Right lobe of liver (tissue), 6 donors: ENCODE data around the gene MFNG. TPM values are rescaled to one million over a fixed set of nuclear protein-coding genes. Genes with fewer than 3 reads are reported as not detected.

Experiments
- ATAC-seq, 4 donors: fragments of 200-7000 bp; cut with Tn5 transposase; one replicate each; pipeline ENCODE4 v1.9.1; 2020; ENCODE audit warnings: mild to moderate bottlenecking in 4 of 4, moderate library complexity in 4 of 4
- DNase-seq, 3 donors: peaks; one replicate each; pipeline ENCODE4 v3.0.0-alpha.2; 2020
- H3K27ac ChIP-seq, 3 donors: fragments of 200-600 bp; one replicate each; pipeline ENCODE4 v1.8.0; 2022
- H3K27me3 ChIP-seq, 2 donors: fragments of 200-600 bp; one replicate each; pipeline ENCODE4 v1.8.0; 2022
- H3K36me3 ChIP-seq, 4 donors: fragments of 200-600 bp; sonication (generic) in 1 of 4; one replicate each; pipeline versions ENCODE4 v1.5.1 to v1.8.0; 2017 to 2022; ENCODE audit warnings: control low read depth in 1 of 4
- H3K4me1 ChIP-seq, 4 donors: fragments of 200-600 bp; sonication (generic) in 1 of 4; one replicate each; pipeline versions ENCODE4 v1.5.1 to v1.8.0; 2017 to 2022; ENCODE audit warnings: control low read depth in 1 of 4
- H3K4me3 ChIP-seq, 3 donors: fragments of 200-600 bp; one replicate each; pipeline ENCODE4 v1.8.0; 2022
- H3K9me3 ChIP-seq, 4 donors: fragments of 200-600 bp; sonication (generic) in 1 of 4; one replicate each; pipeline versions ENCODE4 v1.5.1 to v1.8.0; 2017 to 2022; ENCODE audit warnings: control low read depth in 1 of 4
- CTCF ChIP-seq, 4 donors: fragments of 200-600 bp in 3 of 4; fragments of 450-650 bp in 1 of 4; IDR thresholded peaks; one replicate each; pipeline versions ENCODE4 v1.5.1 to v1.8.0; 2016 to 2022; ENCODE audit warnings: antibody characterized with exemption in 4 of 4, mild to moderate bottlenecking in 2 of 4
- POLR2A ChIP-seq: fragments of 450-650 bp; IDR thresholded peaks from one replicate; pipeline ENCODE4 v1.6.1; 2017; ENCODE audit warnings: antibody characterized with exemption, mild to moderate bottlenecking
- WGBS: methylation state at CpG from one replicate; pipeline ENCODE4 v1.1.6; 2018; ENCODE audit warnings: low coverage, low lambda C conversion rate; ENCODE audit not compliant: insufficient coverage; ENCODE audit errors: missing lambda C conversion rate; 5-methylcytosine and 5-hydroxymethylcytosine counted together
- intact Hi-C, 2 donors: fragments of 100-400 bp; cut with DNase I; formaldehyde crosslinking; loops; one replicate each; pipeline versions ENCODE4 v1.11.2 to v1.14.1; 2022
- total RNA-seq, 6 experiments: library from RNA; depleted of rRNA in 2 of 6; stranded (reverse); fragments of >200 nt in 2 of 6; fragmentation: NEBNext Ultra II Directional in 3 of 6; extraction: Animal tissue kit (Norgen Biotek cat#: 25700) in 3 of 6; gene quantifications; one replicate each; pipeline versions ENCODE4 v1.1.0 to v1.2.4, GENCODE V29; 2016 to 2023
- donor health status: DM: no; HTN: yes; CAD: no.
- donor health status: DM: no; HTN: no; CAD: no.
- donor health status: DM: no; HTN: no; CAD: no.
- donor health status: DM: no; HTN: yes; CAD: no.
- donor health status: DM: no; HTN: yes; CAD: no.

Gene MFNG
- total RNA-seq, 6 experiments from 2014 or later, result 5.6 to 14.4 (median 10.2) TPM

GRCh38 chr22:37505565-37505964, 19.4 kb upstream of the MFNG start:
- TF ChIP-seq POLR2A (no peak), CTCF (IDR thresholded peaks at IDR 0.05) (no peak)
- peaks cover 0 to 36% (median 21%) of the 10 kb centered on the region in 4 donors for H3K4me1 ChIP-seq
- no peaks in the 10 kb centered on the region for H3K27me3 ChIP-seq
- H3K9me3 ChIP-seq, result no peaks in the 10 kb centered on the region
- DNase-seq (no peak), ATAC-seq (no peak)
- no peak overlapping the region for H3K4me3 ChIP-seq
- 100% methylated on average over 2 of the region's 4 CpGs for WGBS
- intact Hi-C loops, result no loop called here
- H3K27ac ChIP-seq, result no peak overlapping the region
- H3K36me3 ChIP-seq, result peaks cover 0 to 3% (median 0%) of the 10 kb centered on the region in 4 donors

DNA sequence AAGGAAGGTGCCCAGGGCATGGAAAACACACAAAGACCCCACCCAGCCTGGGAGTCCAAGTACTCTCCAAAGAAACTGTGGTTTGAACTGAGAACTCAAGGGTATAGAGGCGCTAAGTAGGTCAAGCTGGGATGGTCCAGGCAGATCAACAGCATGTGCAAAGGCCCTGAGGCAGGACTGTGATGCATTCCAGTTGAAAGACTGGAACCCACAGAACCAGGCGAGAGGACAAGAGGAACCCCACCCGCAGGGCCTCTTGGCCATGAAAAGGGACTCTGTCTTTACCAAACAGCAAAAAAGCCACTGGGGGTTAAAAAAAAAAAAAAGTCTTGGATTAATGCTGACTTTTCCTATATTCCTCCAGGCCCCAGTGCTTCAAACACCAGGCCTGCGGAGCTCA, 18.8 kb upstream of the MFNG start:
- H3K4me1 ChIP-seq, result peaks cover 0 to 42% (median 27%) of the 10 kb centered on the region in 4 donors
- no peak for TF ChIP-seq POLR2A
- no peaks in the 10 kb centered on the region for H3K27me3 ChIP-seq
- ATAC-seq (no peak), DNase-seq (no peak)
- intact Hi-C loops, result no loop called here
- peak overlapping the region in 2 of 3 donors; percentile 77 to 95 for H3K27ac ChIP-seq
- no peaks in the 10 kb centered on the region for H3K9me3 ChIP-seq
- peaks cover 0 to 3% (median 0%) of the 10 kb centered on the region in 4 donors for H3K36me3 ChIP-seq
- 80% methylated on average over 2 of the region's 4 CpGs for WGBS
- no peak overlapping the region for H3K4me3 ChIP-seq

DNA sequence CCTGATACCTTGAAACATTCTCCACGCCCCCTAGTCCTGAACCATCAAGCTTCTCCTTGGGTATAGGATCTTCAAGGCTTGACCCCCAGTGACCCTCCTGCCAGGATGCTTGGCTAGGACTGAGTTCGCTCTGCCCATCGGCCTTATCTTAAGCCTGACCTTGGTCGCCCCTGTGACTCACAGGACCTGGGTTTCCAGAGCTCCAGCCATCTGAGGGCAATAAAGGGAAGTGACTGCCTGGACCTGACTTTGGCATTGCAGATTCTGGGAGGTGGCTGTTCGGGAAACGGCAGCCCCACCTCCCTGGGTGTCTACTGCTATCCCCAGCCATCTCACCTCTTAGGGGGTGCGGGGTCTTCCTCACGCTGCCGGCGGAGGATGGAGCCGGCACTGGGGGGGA, 17.7 kb upstream of the MFNG start:
- peaks cover 0 to 50% (median 33%) of the 10 kb centered on the region in 4 donors for H3K4me1 ChIP-seq
- H3K4me3 ChIP-seq, result no peak overlapping the region
- TF ChIP-seq CTCF (IDR thresholded peaks at IDR 0.05), result no peak
- TF ChIP-seq POLR2A, result no peak
- H3K9me3 ChIP-seq, result no peaks in the 10 kb centered on the region
- H3K27ac ChIP-seq, result peak overlapping the region in 2 of 3 donors; percentile 87 to 95
- no peaks in the 10 kb centered on the region for H3K27me3 ChIP-seq
- peak in 1 of 3 donors; percentile 82 for DNase-seq
- H3K36me3 ChIP-seq, result peaks cover 0 to 3% (median 0%) of the 10 kb centered on the region in 4 donors
- 38% methylated on average over 6 of the region's 11 CpGs for WGBS
- peak in 2 of 4 donors; percentile 1 to 31 for ATAC-seq
- intact Hi-C loops, result no loop called here

DNA sequence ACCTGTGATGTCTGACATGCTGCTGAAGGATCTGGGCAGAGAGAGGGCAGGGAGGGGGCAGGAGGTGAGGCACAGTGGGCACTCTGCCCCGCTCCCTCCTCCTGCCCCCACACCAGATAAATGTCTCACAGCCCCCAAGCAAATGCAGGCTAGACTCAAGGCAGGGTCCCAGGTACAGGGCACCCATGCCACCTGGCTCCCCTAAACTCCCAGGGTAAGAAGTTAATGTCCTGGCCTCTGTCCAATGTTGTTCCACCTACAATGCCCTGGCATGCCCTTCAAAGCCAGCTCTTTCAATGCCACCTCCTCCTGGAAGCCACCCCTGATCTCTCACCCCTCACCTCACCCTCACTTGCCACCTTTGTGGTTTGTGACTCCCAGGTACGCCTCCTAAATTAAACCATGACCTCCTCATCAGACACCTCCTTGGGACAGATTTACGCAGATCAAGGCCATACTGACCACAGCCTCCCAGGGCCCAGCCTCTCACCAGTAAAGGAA, 17.0 kb upstream of the MFNG start:
- ATAC-seq (no peak), DNase-seq (no peak)
- no peak for TF ChIP-seq CTCF (IDR thresholded peaks at IDR 0.05)
- TF ChIP-seq POLR2A, result no peak
- Histone ChIP-seq H3K36me3 (peaks cover 0 to 3% (median 0%) of the 10 kb centered on the region in 4 donors), H3K27ac (peak overlapping the region; percentile 62 to 95 (median 87)), H3K4me1 (peaks cover 0 to 56% (median 35%) of the 10 kb centered on the region in 4 donors), H3K27me3 (no peaks in the 10 kb centered on the region), H3K4me3 (no peak overlapping the region), H3K9me3 (no peaks in the 10 kb centered on the region)
- WGBS, result 63% methylated on average over 2 of the region's 3 CpGs
- intact Hi-C loops, result no loop called here

- no peaks in the 10 kb centered on the region for H3K27me3 ChIP-seq
- no peaks in the 10 kb centered on the region for H3K9me3 ChIP-seq
- peaks cover 0 to 3% (median 0%) of the 10 kb centered on the region in 4 donors for H3K36me3 ChIP-seq
- H3K4me1 ChIP-seq, result peaks cover 0 to 56% (median 35%) of the 10 kb centered on the region in 4 donors
- WGBS, result 22% methylated on average over 11 of the region's 16 CpGs
- intact Hi-C loops, result no loop called here
- peak overlapping the region; percentile 62 to 95 (median 87) for H3K27ac ChIP-seq
- TF ChIP-seq POLR2A, result peak; percentile 73
- no peak for TF ChIP-seq CTCF (IDR thresholded peaks at IDR 0.05)
- H3K4me3 ChIP-seq, result peak overlapping the region in 1 of 3 donors; percentile 35
- peak; percentile 60 to 75 (median 74) for ATAC-seq
- peak; percentile 91 to 95 (median 95) for DNase-seq
These were observed 16.4 kb upstream of the MFNG start for GRCh38 chr22:37502342-37503182.
